Activated CD4-positive, alpha-beta T cell treated with anti-CD3 and anti-CD28 coated beads, Interleukin-2, amount 50 U/mL, for 4 hours (primary cell): Measurements from ENCODE around the gene DNAJB2.
A peak's percentile ranks its signal among the peaks of the same experiment; 100 is the strongest.
"Not testable (repeated sequence)": the region's sequence is repeated elsewhere in the genome, so short reads cannot be mapped to it uniquely, and the experiment has no call there.

Experiments
- DNase-seq, 2 experiments: peaks; one replicate each; pipeline ENCODE4 v3.0.0-alpha.2; 2020

Gene DNAJB2

DNA sequence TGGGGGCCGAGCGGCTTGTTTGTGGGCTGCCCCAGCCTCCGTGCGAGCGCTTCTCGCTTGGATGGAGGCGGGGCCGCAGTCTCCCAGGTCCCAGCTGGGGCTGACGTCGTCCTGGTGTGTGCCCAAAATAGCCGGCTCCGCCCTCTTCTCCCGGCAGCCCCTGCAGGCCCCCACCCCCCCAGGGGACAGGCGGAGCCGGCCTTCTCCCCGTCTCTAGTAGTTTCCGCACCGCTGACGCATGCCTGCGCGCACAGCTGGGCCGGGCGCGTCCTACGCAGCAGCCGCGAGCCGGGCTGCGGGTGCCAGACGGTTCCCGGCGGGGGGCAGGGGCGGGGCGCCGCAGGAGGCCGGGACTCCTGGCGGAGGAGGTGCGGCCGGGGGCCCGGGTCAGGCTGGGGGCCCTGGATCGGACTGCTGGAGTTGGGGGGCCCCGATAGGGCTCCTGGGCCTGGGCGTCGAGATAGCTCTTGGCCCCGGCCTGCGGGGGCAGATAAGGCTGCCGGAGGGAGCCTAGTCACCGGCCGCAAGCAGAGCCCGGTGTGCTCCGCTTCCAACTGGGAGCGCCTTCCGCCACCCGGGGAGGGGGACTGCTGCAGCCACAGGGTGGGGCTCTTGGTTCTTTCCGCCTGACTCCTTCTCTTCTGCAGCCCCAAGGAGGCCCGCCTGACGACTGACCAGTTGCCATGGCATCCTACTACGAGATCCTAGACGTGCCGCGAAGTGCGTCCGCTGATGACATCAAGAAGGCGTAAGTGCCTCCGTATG lies at the start of gene DNAJB2:
Gene DNAJB2, plus strand, starts transcription at position 216 of the 765 bp plus-strand sequence. Its CDS starts 468 bp downstream, at position 684.
- DNase-seq = peak; percentile 98 to 99

DNA sequence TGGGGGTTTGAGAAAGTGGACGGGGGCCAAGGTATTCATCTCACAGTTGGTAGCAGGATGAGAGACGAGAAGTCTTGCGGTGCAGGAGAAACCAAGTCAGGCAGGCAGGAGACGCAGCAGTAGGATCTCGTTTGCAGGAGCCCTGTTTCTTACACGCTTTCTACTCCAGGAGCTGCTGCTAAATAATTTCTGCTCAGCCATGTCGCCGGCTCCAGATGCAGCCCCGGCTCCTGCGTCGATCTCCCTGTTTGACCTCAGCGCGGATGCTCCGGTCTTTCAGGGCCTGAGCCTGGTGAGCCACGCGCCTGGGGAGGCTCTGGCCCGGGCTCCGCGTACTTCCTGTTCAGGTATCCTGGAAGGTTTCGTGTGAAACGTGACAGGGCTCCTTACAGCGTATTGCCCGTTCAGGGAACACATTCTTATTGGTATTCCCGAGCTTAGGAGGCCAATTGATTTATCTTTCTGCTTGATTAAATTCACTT lies 49.1 kb upstream of the DNAJB2 start:
- no peak for DNase-seq

DNA sequence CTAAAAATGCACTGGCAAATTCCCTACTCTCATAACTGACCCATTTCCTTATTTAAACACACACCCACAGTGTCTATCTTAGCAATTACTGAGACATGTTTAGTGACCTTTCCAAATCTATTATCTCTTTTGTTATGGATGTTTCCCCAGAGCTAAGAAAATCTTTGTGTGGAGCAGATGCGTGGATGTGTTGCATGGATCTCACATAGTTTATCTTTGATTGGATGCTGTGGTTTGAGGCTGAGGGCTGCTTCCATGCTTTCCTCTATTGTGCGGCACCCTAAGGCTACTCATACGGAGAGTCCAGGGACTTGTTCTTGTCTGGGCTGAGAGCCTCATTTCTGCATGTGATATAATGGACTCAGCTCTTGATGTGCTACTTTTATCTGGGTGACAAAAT lies 44.8 kb upstream of the DNAJB2 start:
- DNase-seq = no peak

DNA sequence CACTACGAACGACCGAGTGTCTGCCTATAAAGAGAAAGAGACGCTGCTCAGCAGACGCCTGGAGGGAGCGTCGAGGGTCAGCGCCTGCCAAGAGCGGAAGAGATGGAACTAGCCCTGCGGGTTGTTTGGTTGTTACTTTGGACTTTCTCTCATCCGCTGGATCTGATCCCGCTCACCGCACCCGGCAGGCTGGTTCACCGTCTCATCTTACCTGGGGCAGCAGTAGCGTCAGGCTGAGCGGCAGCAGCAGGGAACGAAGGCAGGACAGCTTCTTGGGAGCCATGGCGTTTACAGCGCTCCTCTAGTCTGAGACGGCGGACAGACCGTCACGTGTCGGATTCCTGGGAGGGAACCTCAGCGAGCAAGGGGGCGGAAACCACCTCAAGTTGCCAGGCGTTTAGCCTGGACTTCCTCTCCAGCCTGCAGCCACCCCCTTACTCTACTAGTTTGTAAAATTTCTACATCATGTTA lies 35.8 kb upstream of the DNAJB2 start:
- DNase-seq = no peak

DNA sequence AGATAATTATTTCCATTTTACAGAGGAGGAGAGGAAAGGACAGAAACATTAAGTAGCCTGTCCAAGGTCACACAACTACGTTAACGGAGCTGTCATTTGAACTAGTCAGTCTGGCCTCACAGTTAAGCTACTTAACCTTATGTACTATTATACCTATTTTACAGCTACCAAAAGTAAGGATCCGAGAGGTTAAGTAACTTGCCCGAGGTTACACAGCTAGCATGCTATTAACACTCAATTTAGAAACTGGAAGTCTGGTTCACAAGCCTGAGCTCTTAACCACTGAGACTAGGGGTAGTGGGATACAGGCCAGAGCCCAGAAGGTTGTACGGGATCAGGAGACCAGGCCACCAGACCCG lies 34.4 kb upstream of the DNAJB2 start:
- DNase-seq = no peak

DNA sequence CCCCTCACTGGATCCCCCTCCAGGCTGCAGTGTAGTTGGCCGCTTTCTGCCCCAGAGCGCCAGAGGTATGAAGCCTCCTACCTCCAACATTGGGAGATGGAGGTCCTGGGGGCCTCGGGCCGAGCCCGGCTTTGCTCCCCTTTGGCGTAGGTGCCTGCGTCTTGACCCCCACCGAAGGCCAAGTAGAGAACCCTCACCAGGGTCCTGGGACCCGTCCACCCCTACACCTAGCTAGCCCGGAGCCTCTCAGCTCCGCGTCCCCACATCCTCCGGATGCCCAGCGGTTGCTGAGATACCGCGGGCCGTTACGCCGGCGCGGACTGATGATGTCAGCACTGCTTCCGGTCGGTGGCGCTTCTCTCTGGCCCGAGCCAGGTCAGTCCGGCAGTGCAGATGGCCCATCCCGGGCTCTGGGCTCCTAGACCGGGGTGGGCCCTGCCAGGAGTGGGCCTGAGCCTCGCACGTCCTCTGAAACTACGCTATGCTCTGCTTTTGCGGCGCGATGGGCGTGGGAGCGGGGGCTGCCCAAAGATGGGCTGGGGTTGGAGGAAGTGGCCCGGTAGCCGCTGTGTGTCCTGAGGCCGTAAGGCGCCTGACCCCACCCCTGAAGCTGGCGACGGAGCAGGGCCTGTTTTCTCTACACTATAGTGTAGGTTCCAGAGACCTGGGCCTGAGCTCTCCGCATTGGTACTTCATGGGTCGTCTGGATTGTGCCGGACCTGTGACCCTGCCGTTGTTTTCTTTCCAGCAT lies 33.8 kb upstream of the DNAJB2 start, which contains the start of the genes GLB1L and STK16:
Gene GLB1L, minus strand, starts transcription at position 297 of the 751 bp plus-strand sequence. CDS start 1,871 bp downstream, outside the sequence.
Gene STK16, plus strand, starts transcription at position 332 of the 751 bp plus-strand sequence. CDS start 521 bp downstream, outside the sequence.
- peak; percentile 79 to 80 for DNase-seq

DNA sequence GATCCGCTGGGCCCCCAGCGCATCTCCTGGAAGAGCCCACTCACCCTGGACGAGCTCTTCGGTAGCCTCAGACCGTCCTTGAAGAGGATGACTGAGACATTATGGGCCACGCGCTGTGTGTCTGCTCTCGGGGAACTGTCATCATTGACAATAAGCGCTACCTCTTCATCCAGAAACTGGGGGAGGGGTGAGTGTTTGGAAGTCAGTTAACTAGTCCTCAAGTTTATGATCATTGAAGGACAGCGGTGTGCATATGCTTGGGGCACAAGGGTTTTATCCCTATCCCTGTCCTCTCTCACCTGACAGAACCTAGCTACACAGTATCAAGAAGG lies 33.3 kb upstream of the DNAJB2 start:
- no peak for DNase-seq

DNA sequence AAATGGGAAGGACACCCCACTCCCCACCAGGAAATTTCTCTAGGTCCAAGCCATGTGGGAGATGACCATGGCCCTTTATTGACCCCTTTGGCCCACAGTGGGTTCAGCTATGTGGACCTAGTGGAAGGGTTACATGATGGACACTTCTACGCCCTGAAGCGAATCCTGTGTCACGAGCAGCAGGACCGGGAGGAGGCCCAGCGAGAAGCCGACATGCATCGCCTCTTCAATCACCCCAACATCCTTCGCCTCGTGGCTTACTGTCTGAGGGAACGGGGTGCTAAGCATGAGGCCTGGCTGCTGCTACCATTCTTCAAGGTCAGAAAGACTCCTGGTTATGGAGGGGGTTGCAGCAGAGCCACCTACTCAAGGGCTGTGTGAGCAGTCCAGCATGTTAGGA lies 32.6 kb upstream of the DNAJB2 start:
- no peak for DNase-seq

DNA sequence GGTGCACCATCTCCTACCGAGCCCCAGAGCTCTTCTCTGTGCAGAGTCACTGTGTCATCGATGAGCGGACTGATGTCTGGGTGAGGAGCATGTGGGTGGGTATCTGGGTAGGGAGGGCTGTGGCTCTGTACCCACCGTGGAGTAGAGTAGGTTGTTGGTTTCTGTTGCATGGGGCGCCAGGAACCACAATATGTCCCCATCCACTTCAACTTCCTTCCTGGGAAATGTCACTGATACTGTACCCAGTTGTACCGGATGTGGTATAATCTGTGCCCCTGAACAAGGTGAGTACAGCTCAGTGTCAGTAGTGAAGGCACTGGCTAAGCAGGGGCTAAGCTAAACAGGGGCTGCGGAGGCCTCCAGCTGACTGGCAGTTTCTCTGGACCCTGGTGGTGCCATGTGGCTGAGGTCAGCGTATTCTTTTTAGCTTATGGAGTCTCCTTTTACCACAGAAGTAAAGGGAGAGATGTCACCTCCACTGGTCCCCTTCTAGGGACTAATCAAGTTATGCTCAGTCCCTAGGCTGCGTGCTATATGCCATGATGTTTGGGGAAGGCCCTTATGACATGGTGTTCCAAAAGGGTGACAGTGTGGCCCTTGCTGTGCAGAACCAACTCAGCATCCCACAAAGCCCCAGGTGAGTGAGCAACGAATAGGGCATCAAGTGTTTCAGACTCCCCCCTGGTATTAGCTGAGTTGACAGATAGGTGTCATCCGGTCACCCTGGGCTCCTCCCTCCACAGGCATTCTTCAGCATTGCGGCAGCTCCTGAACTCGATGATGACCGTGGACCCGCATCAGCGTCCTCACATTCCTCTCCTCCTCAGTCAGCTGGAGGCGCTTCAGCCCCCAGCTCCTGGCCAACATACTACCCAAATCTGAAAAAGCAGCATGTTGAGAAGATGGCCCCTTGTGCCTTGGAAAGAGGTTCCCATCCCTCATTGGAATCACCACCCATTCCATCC lies 31.2 kb upstream of the DNAJB2 start:
- peak; percentile 58 to 66 for DNase-seq

DNA sequence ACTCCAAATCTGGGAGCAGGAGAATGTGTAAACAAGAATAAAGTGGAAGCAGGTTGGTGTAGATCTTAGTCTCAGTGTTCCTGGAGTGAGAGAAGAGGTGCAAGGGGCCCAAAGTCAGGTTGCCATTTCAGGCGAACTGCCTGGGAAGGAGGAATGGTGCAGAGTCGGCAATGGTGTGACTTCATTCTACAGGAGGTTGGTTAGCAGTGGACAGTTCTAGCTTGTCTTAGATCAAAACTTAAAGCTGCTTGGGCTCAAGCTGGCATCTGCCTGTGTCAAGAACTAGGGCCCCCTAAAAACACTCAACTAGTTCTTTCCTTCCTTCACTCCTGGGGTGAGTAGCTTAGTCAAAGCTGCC lies 30.3 kb upstream of the DNAJB2 start:
- DNase-seq = no peak

DNA sequence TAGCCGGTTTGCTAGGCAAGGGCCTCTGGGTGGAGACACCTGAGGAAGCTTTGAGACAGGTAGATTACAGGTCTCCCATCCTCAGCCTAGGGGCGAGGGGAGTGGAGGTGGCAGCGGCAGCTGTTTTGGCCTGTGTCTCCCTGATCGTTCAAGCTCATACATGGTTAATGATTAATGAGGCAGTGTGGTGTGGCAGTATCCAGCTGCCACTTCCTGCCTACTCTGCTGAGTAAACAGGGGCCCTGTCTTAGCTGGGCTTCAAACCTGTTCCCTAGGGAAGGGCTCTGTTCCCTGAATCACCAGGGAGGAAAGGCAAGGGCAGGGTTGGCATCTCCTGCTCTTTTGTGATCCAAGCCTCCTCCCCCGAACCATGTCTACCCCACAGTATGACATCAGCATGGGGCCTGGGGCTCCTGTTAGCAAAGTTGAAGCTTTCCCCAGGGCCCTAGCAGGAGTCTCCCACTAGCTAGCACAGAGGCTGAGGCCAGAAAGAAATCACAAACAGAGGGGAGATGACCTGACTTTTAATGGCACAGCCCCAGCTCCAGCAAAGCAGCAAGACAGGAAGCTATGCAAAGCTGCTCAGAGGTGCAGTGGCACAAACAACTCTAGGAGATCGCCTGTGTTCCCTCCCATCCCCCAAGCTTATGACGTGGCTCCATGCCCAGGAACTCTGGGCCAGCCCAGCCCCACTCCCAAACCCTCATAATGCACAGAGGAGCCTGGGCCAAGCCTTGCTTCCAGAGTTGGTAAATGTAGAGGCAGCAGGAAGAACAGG lies 29.8 kb upstream of the DNAJB2 start:
- no peak for DNase-seq

DNA sequence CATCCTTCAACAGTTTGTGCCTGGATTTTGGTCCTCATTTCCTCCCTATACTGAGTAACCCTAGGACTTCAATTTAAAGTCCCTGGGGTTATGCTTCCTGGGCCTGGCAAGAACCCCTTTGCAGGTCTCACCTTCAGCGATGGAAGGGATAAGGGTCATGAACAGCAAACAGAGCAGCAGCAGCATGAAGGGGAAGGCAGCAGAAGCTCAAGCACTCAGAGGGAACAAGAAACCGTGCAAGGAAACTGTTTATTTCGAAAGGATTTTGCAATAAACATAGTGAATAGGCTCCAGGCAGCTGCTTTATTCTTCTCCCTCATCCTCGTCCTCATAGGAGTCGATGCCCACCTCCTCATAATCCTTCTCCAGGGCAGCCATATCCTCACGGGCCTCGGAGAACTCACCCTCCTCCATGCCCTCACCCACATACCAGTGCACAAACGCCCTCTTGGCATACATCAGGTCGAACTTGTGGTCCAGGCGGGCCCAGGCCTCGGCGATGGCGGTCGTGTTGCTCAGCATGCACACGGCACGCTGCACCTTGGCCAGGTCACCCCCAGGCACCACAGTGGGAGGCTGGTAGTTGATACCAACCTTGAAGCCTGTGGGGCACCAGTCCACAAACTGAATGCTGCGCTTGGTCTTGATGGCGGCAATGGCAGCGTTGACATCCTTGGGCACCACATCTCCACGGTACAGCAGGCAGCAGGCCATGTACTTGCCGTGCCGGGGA lies 29.0 kb upstream of the DNAJB2 start:
- DNase-seq = no peak

DNA sequence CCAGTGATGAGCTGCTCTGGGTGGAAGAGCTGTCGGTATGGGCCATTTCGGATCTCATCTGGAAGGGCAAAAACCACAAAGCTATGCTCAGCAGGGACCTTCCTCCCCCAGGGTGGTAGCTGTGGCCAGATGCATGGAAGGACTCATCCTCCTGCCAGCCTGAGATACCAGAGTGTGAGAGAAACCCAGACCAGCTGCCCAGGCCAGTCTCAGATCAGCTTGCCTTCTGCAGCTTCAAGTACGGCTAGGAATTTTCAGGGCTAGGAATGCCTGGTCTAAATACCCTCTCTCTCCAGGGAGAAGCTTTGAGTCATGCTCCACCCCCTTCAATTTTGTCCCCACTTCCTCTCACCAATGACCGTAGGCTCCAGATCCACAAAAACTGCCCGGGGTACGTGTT lies 27.5 kb upstream of the DNAJB2 start:
- no peak for DNase-seq

DNA sequence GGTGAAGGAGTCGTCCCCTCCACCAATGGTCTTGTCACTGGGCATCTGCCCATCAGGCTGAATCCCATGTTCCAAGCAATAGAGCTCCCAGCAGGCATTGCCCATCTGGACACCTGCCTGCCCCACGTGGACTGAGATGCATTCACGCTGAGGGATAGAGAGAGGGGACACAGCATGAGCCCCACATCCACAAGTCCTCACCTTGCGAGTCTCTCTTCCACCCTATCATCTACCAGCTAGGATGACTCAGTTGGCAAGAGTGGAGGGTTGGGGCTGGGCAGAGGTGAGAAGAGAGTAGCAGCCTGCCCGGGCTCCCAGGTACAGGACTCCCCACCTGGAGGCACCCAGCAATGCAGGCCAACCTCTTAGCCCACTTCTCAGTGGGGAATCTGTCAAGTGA lies 27.1 kb upstream of the DNAJB2 start:
- peak; percentile 33 to 39 for DNase-seq

DNA sequence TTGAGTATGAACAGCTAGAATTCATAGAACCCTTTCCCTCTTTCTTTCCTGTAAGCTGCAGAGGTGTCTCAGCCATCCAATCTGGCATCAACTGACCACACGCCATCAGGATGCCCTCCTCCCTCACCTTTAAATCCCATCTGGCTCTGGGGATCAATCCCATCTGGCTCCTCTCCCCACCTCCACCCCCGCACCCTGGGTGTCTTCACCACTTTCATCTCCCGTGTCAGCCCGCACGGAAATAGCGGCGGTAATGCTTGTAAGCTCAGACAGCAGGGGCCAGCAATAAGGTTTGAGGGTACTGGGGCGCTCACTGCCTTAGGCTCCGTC lies 26.6 kb upstream of the DNAJB2 start:
- peak; percentile 32 to 34 for DNase-seq

DNA sequence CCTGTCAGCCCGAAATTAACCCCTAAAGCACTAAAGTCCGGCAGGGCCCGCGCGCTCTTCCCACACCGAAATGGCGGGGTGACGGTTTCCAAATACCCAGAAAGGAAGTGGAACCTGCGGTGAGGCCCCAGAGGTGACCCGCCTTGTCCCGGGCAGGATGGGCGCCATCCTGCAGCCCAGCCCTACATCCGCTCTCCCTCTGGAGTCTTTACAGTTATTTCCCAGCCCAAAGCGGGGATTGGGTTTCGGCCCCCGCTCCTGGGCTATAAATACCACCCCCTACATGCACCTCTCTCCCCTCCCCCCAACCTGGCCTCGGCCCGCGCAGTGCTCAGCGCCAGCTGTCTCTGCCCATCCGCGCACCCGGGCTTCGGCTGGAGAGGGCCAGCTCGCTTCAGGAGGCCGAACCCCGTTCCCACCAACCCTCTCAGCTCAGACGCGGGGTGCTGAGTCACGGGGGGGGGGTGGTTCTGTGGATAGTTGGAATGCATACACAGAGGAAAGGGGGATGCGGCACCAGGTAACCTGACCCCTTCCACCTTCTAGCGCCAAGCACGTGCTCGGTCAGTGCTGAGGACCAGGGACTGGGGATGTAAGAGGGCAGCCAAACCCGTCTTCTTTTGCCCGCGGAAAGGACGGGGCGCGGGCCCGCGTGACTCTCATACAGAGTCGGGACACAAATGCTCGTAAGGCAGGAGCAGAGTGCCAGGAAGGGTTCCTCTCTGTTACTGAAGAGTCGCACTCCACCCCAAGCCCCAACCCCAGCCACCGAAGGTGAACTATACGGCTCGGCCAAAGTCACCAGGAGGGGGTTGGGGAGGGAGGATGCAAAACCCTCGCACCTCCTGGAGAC lies 26.0 kb upstream of the DNAJB2 start, which contains the start of gene TUBA4B:
Gene TUBA4B, plus strand, starts transcription at position 344 of the 853 bp plus-strand sequence. Its CDS starts 165 bp downstream, at position 509.
- DNase-seq = peak; percentile 39 to 42

DNA sequence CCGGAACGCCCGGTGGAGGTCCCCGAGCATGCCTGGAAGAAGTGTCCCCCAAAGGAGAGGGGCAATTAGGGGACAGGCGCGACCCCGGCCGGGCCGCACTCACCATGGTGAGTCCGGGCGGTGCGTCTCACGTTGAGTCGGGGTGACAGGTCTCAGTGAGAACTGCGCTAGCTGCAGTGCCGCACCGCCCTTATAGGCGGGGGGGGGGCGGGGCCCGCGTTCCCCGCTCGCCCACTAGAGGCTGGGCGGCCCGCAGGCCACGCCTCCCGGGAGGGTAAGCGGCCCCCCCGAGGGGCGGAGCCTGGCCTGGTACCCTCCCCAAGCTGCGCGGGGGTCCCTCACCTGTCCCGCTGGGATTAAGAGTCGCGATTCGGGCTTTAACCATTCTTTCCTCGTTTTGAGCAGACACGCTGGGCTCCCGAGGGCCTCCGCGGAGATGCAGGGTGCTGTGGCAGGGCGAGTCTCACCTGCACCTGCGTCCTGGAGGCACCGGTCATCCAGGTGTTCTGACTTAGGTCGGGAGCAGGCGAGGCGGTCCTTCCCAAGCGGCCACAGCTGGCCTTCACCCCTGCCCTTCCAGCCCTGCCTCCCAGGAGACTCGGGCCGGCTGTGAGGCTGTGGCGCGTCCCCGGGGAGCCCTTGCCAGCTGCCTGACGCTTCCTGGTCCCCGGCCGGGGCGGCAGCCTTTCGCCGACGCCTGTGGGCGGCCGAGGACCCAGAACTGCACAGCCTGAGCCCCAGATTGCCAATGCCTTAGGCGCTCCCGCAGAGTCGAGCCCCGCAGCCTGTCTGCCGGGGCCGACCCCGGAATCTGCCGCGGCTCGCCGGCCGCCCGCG lies 25.2 kb upstream of the DNAJB2 start, which contains the start of gene TUBA4A:
Gene TUBA4A, minus strand, starts transcription at position 166 of the 837 bp plus-strand sequence. Its CDS starts 60 bp downstream, at position 106.
- DNase-seq = peak; percentile 84 to 88

DNA sequence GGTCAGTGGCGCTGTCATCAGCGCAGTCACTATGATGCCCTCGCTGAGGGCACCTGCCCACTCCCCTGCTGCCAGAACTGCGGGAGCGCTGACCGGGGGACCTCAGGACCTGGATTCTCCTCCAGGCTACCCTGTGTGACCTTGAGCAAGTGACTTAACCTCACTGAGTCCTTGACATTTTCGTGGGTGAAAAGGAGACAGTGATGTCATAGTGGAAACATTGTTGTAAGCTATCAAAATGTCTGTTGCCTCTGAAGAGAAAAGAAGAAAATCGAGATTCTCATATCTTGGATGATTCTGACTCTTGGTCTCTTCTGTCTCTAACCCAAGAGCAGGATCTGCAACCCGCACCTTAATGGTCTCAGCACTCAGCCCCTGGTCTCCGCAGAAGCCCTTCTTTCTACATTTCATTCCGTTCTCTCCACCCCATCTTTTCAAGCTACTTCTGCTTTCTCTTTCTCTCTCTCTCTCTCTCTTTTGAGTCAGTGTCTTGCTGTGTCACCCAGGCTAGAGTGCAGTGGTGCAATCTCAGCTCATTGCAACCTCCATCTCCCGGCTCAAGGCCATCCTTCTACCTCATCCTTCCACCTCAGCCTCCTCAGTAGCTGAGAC lies 24.5 kb upstream of the DNAJB2 start:
- DNase-seq = peak in 1 of 2 experiments; percentile 35

DNA sequence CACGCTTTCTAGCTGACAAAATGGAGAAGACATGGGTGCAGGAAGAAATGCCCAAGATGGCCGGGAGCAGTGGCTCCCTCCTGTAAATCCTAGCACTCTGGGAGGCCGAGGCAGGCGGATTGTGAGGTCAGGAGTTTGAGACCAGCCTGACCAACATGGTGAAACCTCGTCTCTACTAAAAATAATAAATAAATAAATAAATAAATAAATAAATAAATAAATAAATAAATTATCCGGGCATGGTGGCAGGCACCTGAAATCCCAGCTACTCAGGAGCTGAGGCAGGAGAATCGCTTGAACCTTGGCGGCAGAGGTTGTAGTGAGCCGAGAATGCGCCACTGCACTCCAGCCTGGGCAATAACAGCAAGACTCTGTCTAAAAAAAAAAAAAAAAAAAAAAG lies 20.2 kb upstream of the DNAJB2 start:
- not testable (repeated sequence) for DNase-seq
